ENCODE measurements around the gene ZC2HC1B.
"Not testable (repeated sequence)": the region's sequence is repeated elsewhere in the genome, so short reads cannot be mapped to it uniquely, and the experiment has no call there.

Gene ZC2HC1B

GRCh38 chr6:143864234-143864633 is at the start of gene ZC2HC1B:
Gene ZC2HC1B (plus strand): TSS chr6:143864474. CDS start chr6:143864540, 66 bp downstream.
- no peak for DNase-seq

GRCh38 chr6:143817621-143818020 is 46.7 kb upstream of the ZC2HC1B start:
- DNase-seq = no peak

GRCh38 chr6:143821359-143821758 is 42.9 kb upstream of the ZC2HC1B start:
- no peak for DNase-seq

- no peak for DNase-seq
Measured at GRCh38 chr6:143822584-143823024, 41.7 kb upstream of the ZC2HC1B start.

- no peak for DNase-seq
Measured at GRCh38 chr6:143823548-143823947, 40.7 kb upstream of the ZC2HC1B start.

GRCh38 chr6:143828572-143828971 is 35.7 kb upstream of the ZC2HC1B start:
- no peak for DNase-seq

- no peak for DNase-seq
Measured at GRCh38 chr6:143836150-143836549, 28.1 kb upstream of the ZC2HC1B start.

- no peak for DNase-seq
Measured at GRCh38 chr6:143838395-143838794, 25.9 kb upstream of the ZC2HC1B start.

- DNase-seq = no peak
Measured at GRCh38 chr6:143839196-143839595, 25.1 kb upstream of the ZC2HC1B start.

GRCh38 chr6:143840595-143841265 is 23.5 kb upstream of the ZC2HC1B start:
- no peak for DNase-seq

GRCh38 chr6:143842461-143842901 is 21.8 kb upstream of the ZC2HC1B start:
- no peak for DNase-seq

- peak; percentile 89 for DNase-seq
Measured at GRCh38 chr6:143842902-143843676, 21.2 kb upstream of the ZC2HC1B start, which contains the start of gene LTV1. Gene LTV1 (plus strand): TSS chr6:143843338. CDS start chr6:143843478, 140 bp downstream.

- no peak for DNase-seq
Measured at GRCh38 chr6:143843677-143843999, 20.6 kb upstream of the ZC2HC1B start.

- no peak for DNase-seq
Measured at GRCh38 chr6:143844006-143844405, 20.3 kb upstream of the ZC2HC1B start.

- no peak for DNase-seq
Measured at GRCh38 chr6:143845033-143845432, 19.2 kb upstream of the ZC2HC1B start.

GRCh38 chr6:143851706-143852105 is 12.6 kb upstream of the ZC2HC1B start:
- DNase-seq = not testable (repeated sequence)

- not testable (repeated sequence) for DNase-seq
Measured at GRCh38 chr6:143855057-143855456, 9.2 kb upstream of the ZC2HC1B start.

- not testable (repeated sequence) for DNase-seq
Measured at GRCh38 chr6:143856762-143857161, 7.5 kb upstream of the ZC2HC1B start.

GRCh38 chr6:143857651-143858050 is 6.6 kb upstream of the ZC2HC1B start:
- DNase-seq = no peak

- DNase-seq = no peak
Measured at GRCh38 chr6:143859891-143860660, 4.2 kb upstream of the ZC2HC1B start.

- no peak for DNase-seq
Measured at GRCh38 chr6:143863771-143864170, 503 bp upstream of the ZC2HC1B start.

GRCh38 chr6:143867236-143867635 is 3.0 kb downstream of the ZC2HC1B start:
- no peak for DNase-seq

- not testable (repeated sequence) for DNase-seq
Measured at GRCh38 chr6:143868808-143869207, 4.5 kb downstream of the ZC2HC1B start.
